DND-41 (cell line): Measurements from ENCODE around the gene EPHB1.

ENCODE experiments used
- ATAC-seq: fragments of 200-7000 bp; cut with Tn5 transposase; 3 replicates; pipeline ENCODE4 v1.9.1; 2021; ENCODE audit warnings: low read depth; ENCODE audit not compliant: insufficient read depth
- DNase-seq: peaks from one replicate; pipeline ENCODE4 v3.0.0-alpha.2; 2020
- H2AFZ ChIP-seq: 2 replicates; pipeline ENCODE4 v1.6.0; 2012; ENCODE audit warnings: low read depth, low read length
- H3K27ac ChIP-seq: 2 replicates; pipeline ENCODE4 v1.5.1; 2012; ENCODE audit warnings: low read length, inconsistent platforms
- H3K27me3 ChIP-seq: fragments of 200-600 bp; sonication (generic); 2 replicates; pipeline ENCODE4 v1.6.0; 2012; ENCODE audit warnings: low read length, mild to moderate bottlenecking, inconsistent platforms; ENCODE audit not compliant: insufficient read depth, poor library complexity
- H3K36me3 ChIP-seq: 2 replicates; pipeline ENCODE4 v1.5.1; 2012; ENCODE audit warnings: low read length, inconsistent platforms; ENCODE audit not compliant: insufficient read depth
- H3K4me1 ChIP-seq: 2 replicates; pipeline ENCODE4 v1.5.1; 2012; ENCODE audit warnings: mild to moderate bottlenecking, low read length; ENCODE audit not compliant: insufficient read depth
- H3K4me2 ChIP-seq: 2 replicates; pipeline ENCODE4 v1.6.0; 2012; ENCODE audit warnings: mild to moderate bottlenecking, moderate library complexity, low read length, inconsistent platforms; ENCODE audit not compliant: insufficient read depth
- H3K4me3 ChIP-seq, 2 experiments: fragments of 200-600 bp in 1 of 2; shearing (Covaris generic) in 1 of 2; 2 replicates each; pipeline ENCODE4 v1.5.1; 2012 to 2016; ENCODE audit warnings: inconsistent platforms in 2 of 2, low read length in 2 of 2, mild to moderate bottlenecking in 2 of 2, low read depth in 1 of 2, moderate library complexity in 1 of 2
- H3K79me2 ChIP-seq: 2 replicates; pipeline ENCODE4 v1.6.0; 2012; ENCODE audit warnings: low read length, inconsistent platforms; ENCODE audit not compliant: insufficient read depth
- H3K9ac ChIP-seq: 2 replicates; pipeline ENCODE4 v1.6.0; 2012; ENCODE audit warnings: low read depth, mild to moderate bottlenecking, inconsistent platforms, low read length, moderate library complexity
- H3K9me3 ChIP-seq: 2 replicates; pipeline ENCODE4 v1.5.1; 2012; ENCODE audit warnings: low read length, moderate library complexity, mild to moderate bottlenecking, inconsistent platforms; ENCODE audit not compliant: insufficient read depth, severe bottlenecking
- H4K20me1 ChIP-seq: 2 replicates; pipeline ENCODE4 v1.6.0; 2012; ENCODE audit warnings: low read length; ENCODE audit not compliant: insufficient read depth
- CTCF ChIP-seq: IDR thresholded peaks from 2 replicates; pipeline ENCODE4 v1.5.1; 2012; ENCODE audit warnings: borderline replicate concordance, low read length, moderate library complexity, mild to moderate bottlenecking; ENCODE audit not compliant: poor library complexity, severe bottlenecking; ENCODE audit errors: extremely low read depth
- EZH2 ChIP-seq: IDR thresholded peaks from 3 replicates; pipeline ENCODE4 v1.6.1; 2012; ENCODE audit warnings: borderline replicate concordance, low read depth, mild to moderate bottlenecking, moderate library complexity, low read length, inconsistent platforms; ENCODE audit not compliant: severe bottlenecking

EPHB1 gene

GRCh38 chr3:135135445-135135844, 340.4 kb downstream of the EPHB1 start:
- no peak overlapping the region for H3K27ac ChIP-seq
- H3K4me3 ChIP-seq, result no peak overlapping the region
- no peak overlapping the region for H3K4me2 ChIP-seq
- H3K36me3 ChIP-seq, result no peaks in the 10 kb centered on the region
- no peak overlapping the region for H2AFZ ChIP-seq
- no peaks in the 10 kb centered on the region for H3K79me2 ChIP-seq
- H3K4me1 ChIP-seq, result no peaks in the 10 kb centered on the region
- no peak for DNase-seq
- H3K9ac ChIP-seq, result no peak overlapping the region
- no peaks in the 10 kb centered on the region for H3K9me3 ChIP-seq
- ATAC-seq, result no peak
- H4K20me1 ChIP-seq, result no peaks in the 10 kb centered on the region
- no peak for TF ChIP-seq CTCF
- no peak for TF ChIP-seq EZH2
- no peaks in the 10 kb centered on the region for H3K27me3 ChIP-seq

GRCh38 chr3:135136361-135137100, 341.5 kb downstream of the EPHB1 start:
- no peak overlapping the region for H3K4me2 ChIP-seq
- DNase-seq, result no peak
- H3K27me3 ChIP-seq, result no peaks in the 10 kb centered on the region
- no peaks in the 10 kb centered on the region for H4K20me1 ChIP-seq
- H3K36me3 ChIP-seq, result no peaks in the 10 kb centered on the region
- no peak for ATAC-seq
- TF ChIP-seq CTCF, result no peak
- TF ChIP-seq EZH2, result no peak
- no peaks in the 10 kb centered on the region for H3K4me1 ChIP-seq
- H3K27ac ChIP-seq, result no peak overlapping the region
- H2AFZ ChIP-seq, result no peak overlapping the region
- no peaks in the 10 kb centered on the region for H3K79me2 ChIP-seq
- H3K4me3 ChIP-seq, result no peak overlapping the region
- no peak overlapping the region for H3K9ac ChIP-seq
- H3K9me3 ChIP-seq, result no peaks in the 10 kb centered on the region

- H4K20me1 ChIP-seq, result no peaks in the 10 kb centered on the region
- DNase-seq (no peak), ATAC-seq (no peak)
- H3K79me2 ChIP-seq, result no peaks in the 10 kb centered on the region
- no peaks in the 10 kb centered on the region for H3K9me3 ChIP-seq
- no peak overlapping the region for H3K4me2 ChIP-seq
- H3K4me3 ChIP-seq, result no peak overlapping the region
- no peak overlapping the region for H3K27ac ChIP-seq
- no peak for TF ChIP-seq CTCF
- no peak for TF ChIP-seq EZH2
- H3K4me1 ChIP-seq, result no peaks in the 10 kb centered on the region
- H3K9ac ChIP-seq, result no peak overlapping the region
- no peaks in the 10 kb centered on the region for H3K27me3 ChIP-seq
- no peaks in the 10 kb centered on the region for H3K36me3 ChIP-seq
- no peak overlapping the region for H2AFZ ChIP-seq
Measured at GRCh38 chr3:135137296-135137695, 342.2 kb downstream of the EPHB1 start.

- H3K27me3 ChIP-seq, result no peaks in the 10 kb centered on the region
- no peaks in the 10 kb centered on the region for H3K36me3 ChIP-seq
- H3K4me1 ChIP-seq, result no peaks in the 10 kb centered on the region
- no peak overlapping the region for H3K4me2 ChIP-seq
- H3K27ac ChIP-seq, result no peak overlapping the region
- no peaks in the 10 kb centered on the region for H4K20me1 ChIP-seq
- TF ChIP-seq EZH2 (no peak), CTCF (no peak)
- H2AFZ ChIP-seq, result no peak overlapping the region
- no peak overlapping the region for H3K4me3 ChIP-seq
- ATAC-seq (no peak), DNase-seq (no peak)
- H3K79me2 ChIP-seq, result no peaks in the 10 kb centered on the region
- no peaks in the 10 kb centered on the region for H3K9me3 ChIP-seq
- H3K9ac ChIP-seq, result no peak overlapping the region
Measured at GRCh38 chr3:135138776-135139175, 343.7 kb downstream of the EPHB1 start.
